Activated CD8-positive, alpha-beta T cell treated with anti-CD3 and anti-CD28 coated beads for 36 hours (primary cell): Measurements from ENCODE around the gene SUPT3H. TPM values are rescaled to one million over a fixed set of nuclear protein-coding genes. Genes with fewer than 3 reads are reported as not detected.

Experiments
- ATAC-seq: fragments of 200-7000 bp; cut with Tn5 transposase; one replicate; pipeline ENCODE4 v1.10.0; 2021; ENCODE audit warnings: mild to moderate bottlenecking, moderate library complexity
- CTCF ChIA-PET: fragments of 350-600 bp; sonication (Branson Sonifier 250); formaldehyde crosslinking; loops from one replicate; lab custom pipeline; 2021; ENCODE audit warnings: antibody characterized with exemption; lab: Charles Lee
- POLR2A ChIA-PET: fragments of 350-600 bp; sonication (Branson Sonifier 250); formaldehyde crosslinking; loops from one replicate; lab custom pipeline; 2021; ENCODE audit warnings: antibody characterized with exemption; lab: Charles Lee
- DNase-seq: peaks from one replicate; pipeline ENCODE4 v3.0.0-alpha.2; 2020
- H3K27ac Mint-ChIP-seq: one replicate; pipeline ENCODE4 v1.8.0; 2021; ENCODE audit warnings: mild to moderate bottlenecking, mixed read lengths
- H3K27me3 Mint-ChIP-seq: one replicate; pipeline ENCODE4 v1.8.0; 2021; ENCODE audit warnings: mixed read lengths
- H3K36me3 Mint-ChIP-seq: one replicate; pipeline ENCODE4 v1.8.0; 2021; ENCODE audit warnings: low read depth, mixed read lengths
- H3K4me1 Mint-ChIP-seq: one replicate; pipeline ENCODE4 v1.8.0; 2021; ENCODE audit warnings: low read depth, mixed read lengths
- H3K4me3 Mint-ChIP-seq: one replicate; pipeline ENCODE4 v1.8.0; 2021; ENCODE audit warnings: mild to moderate bottlenecking, moderate library complexity, mixed read lengths
- H3K9me3 Mint-ChIP-seq: one replicate; pipeline ENCODE4 v1.8.0; 2021; ENCODE audit warnings: mixed read lengths
- CTCF ChIP-seq: fragments of 200-600 bp; IDR thresholded peaks from one replicate; pipeline ENCODE4 v1.8.0; 2022; ENCODE audit warnings: antibody characterized with exemption, mild to moderate bottlenecking
- intact Hi-C: fragments of 100-400 bp; cut with micrococcal nuclease; formaldehyde crosslinking; loops from one replicate; pipeline ENCODE4 v1.10.0; 2022
- total RNA-seq, 2 experiments: library from RNA; stranded (reverse); gene quantifications; one replicate each; pipeline ENCODE4 v1.2.3, GENCODE V29; 2021

SUPT3H gene
- total RNA-seq, 2 experiments from 2014 or later = 20.0 to 20.2 TPM

GRCh38 chr6:44980841-44981240 lies 396.9 kb downstream of the SUPT3H start:
- POLR2A ChIA-PET = no interaction called here
- Mint-ChIP-seq H3K4me3 (no peak overlapping the region), H3K36me3 (no peaks in the 10 kb centered on the region), H3K4me1 (peaks cover 49% of the 10 kb centered on the region), H3K27me3 (no peaks in the 10 kb centered on the region), H3K9me3 (no peaks in the 10 kb centered on the region), H3K27ac (no peak overlapping the region)
- no peak for ATAC-seq
- no peak for DNase-seq
- intact Hi-C loops = no loop called here
- CTCF ChIA-PET = no interaction called here
- TF ChIP-seq CTCF = no peak

GRCh38 chr6:44976677-44977641 lies 400.8 kb downstream of the SUPT3H start:
- no peak overlapping the region for H3K4me3 Mint-ChIP-seq
- CTCF ChIA-PET = interaction anchor here (1.1 to 1.4 kb wide), 3 partner anchors 10 to 16 kb away, joined by 4 to 6 read pairs (median 4); no protein-coding TSS in a partner anchor

GRCh38 chr6:44974511-44974910 lies 403.2 kb downstream of the SUPT3H start:
- peaks cover 34% of the 10 kb centered on the region for H3K36me3 Mint-ChIP-seq
- ChIA-PET POLR2A (no interaction called here), CTCF (no interaction called here)
- H3K27me3 Mint-ChIP-seq = no peaks in the 10 kb centered on the region
- DNase-seq = no peak
- intact Hi-C loops = no loop called here
- peaks cover 25% of the 10 kb centered on the region for H3K9me3 Mint-ChIP-seq
- no peak overlapping the region for H3K4me3 Mint-ChIP-seq
- peak overlapping the region; percentile 73 for H3K27ac Mint-ChIP-seq
- ATAC-seq = no peak
- H3K4me1 Mint-ChIP-seq = peaks cover 55% of the 10 kb centered on the region
- no peak for TF ChIP-seq CTCF

More at GRCh38 chr6:44976677-44977641, 400.8 kb downstream of the SUPT3H start:
- POLR2A ChIA-PET = interaction anchor here (1.0 to 1.1 kb wide), 2 partner anchors 10 to 401 kb away, joined by 3 to 4 read pairs; partner anchors contain the start of gene SUPT3H
- TF ChIP-seq CTCF = no peak
- H3K27me3 Mint-ChIP-seq = no peaks in the 10 kb centered on the region
- ATAC-seq (peak; percentile 82), DNase-seq (peak; percentile 37)
- peaks cover 24% of the 10 kb centered on the region for H3K36me3 Mint-ChIP-seq
- peaks cover 49% of the 10 kb centered on the region for H3K4me1 Mint-ChIP-seq
- H3K9me3 Mint-ChIP-seq = peaks cover 20% of the 10 kb centered on the region
- H3K27ac Mint-ChIP-seq = peak overlapping the region; percentile 83
- intact Hi-C loops = no loop called here

GRCh38 chr6:44972709-44973108 lies 405.0 kb downstream of the SUPT3H start:
- Mint-ChIP-seq H3K36me3 (peaks cover 34% of the 10 kb centered on the region), H3K27me3 (no peaks in the 10 kb centered on the region), H3K27ac (no peak overlapping the region), H3K4me3 (no peak overlapping the region), H3K9me3 (peaks cover 25% of the 10 kb centered on the region), H3K4me1 (peaks cover 55% of the 10 kb centered on the region)
- POLR2A ChIA-PET = no interaction called here
- ATAC-seq = no peak
- intact Hi-C loops = no loop called here
- CTCF ChIA-PET = no interaction called here
- peak; percentile 32 for DNase-seq
- no peak for TF ChIP-seq CTCF
